Epithelial cell of prostate (primary cell): Measurements from ENCODE around the gene SUN1.
"Not testable (repeated sequence)": the region's sequence is repeated elsewhere in the genome, so short reads cannot be mapped to it uniquely, and the experiment has no call there.

Experiments used
- DNase-seq: peaks from one replicate; pipeline ENCODE4 v3.0.0-alpha.2; 2011; ENCODE audit warnings: low read depth, low spot score
- H3K27ac ChIP-seq: fragments of 450-650 bp; 2 replicates; pipeline ENCODE4 v1.5.1; 2017; ENCODE audit warnings: mild to moderate bottlenecking

Gene SUN1

GRCh38 chr7:833601-834258 is 1.5 kb downstream of the SUN1 start:
- H3K27ac ChIP-seq, result peak overlapping the region; percentile 98
- no peak for DNase-seq

GRCh38 chr7:834277-834676 is 2.0 kb downstream of the SUN1 start:
- DNase-seq, result no peak
- no peak overlapping the region for H3K27ac ChIP-seq

- no peak for DNase-seq
Measured at GRCh38 chr7:835021-835420, 2.7 kb downstream of the SUN1 start.

GRCh38 chr7:835485-836401 is 3.5 kb downstream of the SUN1 start:
- DNase-seq, result peak; percentile 60
- peak overlapping the region; percentile 96 for H3K27ac ChIP-seq

More at GRCh38 chr7:835021-835420, 2.7 kb downstream of the SUN1 start:
- H3K27ac ChIP-seq, result peak overlapping the region; percentile 96

GRCh38 chr7:836429-836828 is 4.2 kb downstream of the SUN1 start:
- no peak for DNase-seq
- peak overlapping the region; percentile 96 for H3K27ac ChIP-seq

GRCh38 chr7:837001-837400 is 4.7 kb downstream of the SUN1 start:
- DNase-seq, result no peak
- H3K27ac ChIP-seq, result peak overlapping the region; percentile 96

- DNase-seq, result no peak
- no peak overlapping the region for H3K27ac ChIP-seq
Measured at GRCh38 chr7:840001-840600, 7.8 kb downstream of the SUN1 start.

GRCh38 chr7:841943-842342 is 9.7 kb downstream of the SUN1 start:
- no peak overlapping the region for H3K27ac ChIP-seq
- DNase-seq, result no peak

GRCh38 chr7:842431-843031 is 10.3 kb downstream of the SUN1 start:
- no peak overlapping the region for H3K27ac ChIP-seq
- no peak for DNase-seq

GRCh38 chr7:843230-843629 is 11.0 kb downstream of the SUN1 start:
- H3K27ac ChIP-seq, result no peak overlapping the region
- DNase-seq, result no peak

- H3K27ac ChIP-seq, result no peak overlapping the region
- DNase-seq, result no peak
Measured at GRCh38 chr7:844043-844442, 11.8 kb downstream of the SUN1 start.

GRCh38 chr7:844514-844913 is 12.2 kb downstream of the SUN1 start:
- H3K27ac ChIP-seq, result no peak overlapping the region
- no peak for DNase-seq

GRCh38 chr7:845091-845490 is 12.8 kb downstream of the SUN1 start:
- no peak for DNase-seq
- no peak overlapping the region for H3K27ac ChIP-seq

GRCh38 chr7:845731-846130 is 13.5 kb downstream of the SUN1 start:
- DNase-seq, result no peak
- no peak overlapping the region for H3K27ac ChIP-seq

GRCh38 chr7:846958-847650 is 14.8 kb downstream of the SUN1 start:
- H3K27ac ChIP-seq, DNase-seq: not testable (repeated sequence)

GRCh38 chr7:847728-848127 is 15.5 kb downstream of the SUN1 start:
- not testable (repeated sequence) for DNase-seq, H3K27ac ChIP-seq

- H3K27ac ChIP-seq, result no peak overlapping the region
- DNase-seq, result no peak
Measured at GRCh38 chr7:849145-849544, 16.9 kb downstream of the SUN1 start.

GRCh38 chr7:849781-850180 is 17.5 kb downstream of the SUN1 start:
- no peak for DNase-seq
- H3K27ac ChIP-seq, result no peak overlapping the region

- no peak overlapping the region for H3K27ac ChIP-seq
- no peak for DNase-seq
Measured at GRCh38 chr7:851204-851603, 18.9 kb downstream of the SUN1 start.
